A204.1 (cell line): ENCODE data around the gene SPATA33.
"Not testable (repeated sequence)": the region's sequence is repeated elsewhere in the genome, so short reads cannot be mapped to it uniquely, and the experiment has no call there.

ENCODE experiments used
- FAIRE-seq: peaks from 2 replicates; lab custom pipeline; 2012; peaks lifted over from hg19 to GRCh38; lab: Jason Lieb, UNC

SPATA33 gene

DNA sequence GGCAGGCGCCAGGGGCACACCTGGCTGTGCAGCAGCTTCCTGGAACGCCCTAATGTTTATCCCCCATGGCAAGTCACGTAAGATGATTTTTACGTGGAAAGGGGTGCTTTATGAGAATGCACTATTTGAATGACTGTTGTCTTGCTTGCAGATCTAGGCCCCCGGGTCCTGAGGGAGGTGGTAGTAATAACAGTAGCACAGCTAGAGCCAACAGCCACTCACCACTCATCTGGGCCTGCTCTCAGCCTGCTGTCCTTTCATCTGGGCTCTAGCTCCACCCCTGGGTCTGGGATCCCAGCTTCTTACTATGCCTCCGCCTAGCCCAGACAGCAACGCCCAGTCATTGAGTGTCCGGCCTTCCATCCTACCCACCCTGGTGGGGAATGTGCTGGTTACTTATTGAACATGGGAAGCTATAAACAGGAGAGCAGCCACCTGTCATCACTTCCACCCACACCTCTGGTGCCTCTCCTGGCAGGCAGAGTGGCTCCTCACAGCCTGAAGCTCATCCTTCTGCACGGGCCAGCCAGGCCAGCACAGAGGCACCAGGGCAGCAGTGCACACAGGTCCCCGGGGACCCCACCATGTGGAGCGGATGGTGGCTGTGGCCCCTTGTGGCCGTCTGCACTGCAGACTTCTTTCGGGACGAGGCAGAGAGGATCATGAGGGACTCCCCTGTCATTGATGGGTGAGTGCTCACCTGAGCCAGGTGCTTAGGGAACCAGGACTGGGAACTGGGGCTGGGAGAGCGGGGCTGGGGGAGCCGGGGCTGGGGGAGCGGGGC, 27.6 kb upstream of the SPATA33 start:
- FAIRE-seq = no peak

DNA sequence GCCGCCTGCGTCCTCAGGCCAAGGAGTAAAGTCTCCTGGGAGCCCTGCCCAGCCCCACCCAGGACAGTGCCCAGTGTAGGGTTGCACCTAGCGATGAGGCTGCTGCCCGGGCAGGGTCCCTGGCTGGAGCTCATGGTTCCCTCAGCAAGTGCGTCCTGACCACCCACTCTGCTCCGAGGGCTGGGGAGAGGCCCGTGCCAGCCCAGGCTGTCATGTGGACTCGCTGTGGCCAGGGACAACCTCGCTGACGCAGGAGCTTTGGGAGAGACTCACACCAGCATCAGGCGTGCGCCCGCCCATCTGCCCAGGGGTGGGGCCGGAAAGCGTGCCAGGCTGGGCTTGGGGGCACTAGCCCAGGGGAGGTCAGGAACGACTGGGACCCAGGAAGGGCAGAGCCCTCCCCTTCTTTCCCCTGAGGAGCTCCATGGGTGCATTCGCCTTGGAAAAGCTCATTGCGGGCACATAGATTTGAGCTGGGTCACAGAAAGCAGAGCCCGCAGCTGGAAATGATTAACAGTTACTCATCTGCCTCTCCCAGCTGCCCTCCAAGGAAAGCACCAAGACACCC, 24.5 kb upstream of the SPATA33 start:
- FAIRE-seq = no peak

DNA sequence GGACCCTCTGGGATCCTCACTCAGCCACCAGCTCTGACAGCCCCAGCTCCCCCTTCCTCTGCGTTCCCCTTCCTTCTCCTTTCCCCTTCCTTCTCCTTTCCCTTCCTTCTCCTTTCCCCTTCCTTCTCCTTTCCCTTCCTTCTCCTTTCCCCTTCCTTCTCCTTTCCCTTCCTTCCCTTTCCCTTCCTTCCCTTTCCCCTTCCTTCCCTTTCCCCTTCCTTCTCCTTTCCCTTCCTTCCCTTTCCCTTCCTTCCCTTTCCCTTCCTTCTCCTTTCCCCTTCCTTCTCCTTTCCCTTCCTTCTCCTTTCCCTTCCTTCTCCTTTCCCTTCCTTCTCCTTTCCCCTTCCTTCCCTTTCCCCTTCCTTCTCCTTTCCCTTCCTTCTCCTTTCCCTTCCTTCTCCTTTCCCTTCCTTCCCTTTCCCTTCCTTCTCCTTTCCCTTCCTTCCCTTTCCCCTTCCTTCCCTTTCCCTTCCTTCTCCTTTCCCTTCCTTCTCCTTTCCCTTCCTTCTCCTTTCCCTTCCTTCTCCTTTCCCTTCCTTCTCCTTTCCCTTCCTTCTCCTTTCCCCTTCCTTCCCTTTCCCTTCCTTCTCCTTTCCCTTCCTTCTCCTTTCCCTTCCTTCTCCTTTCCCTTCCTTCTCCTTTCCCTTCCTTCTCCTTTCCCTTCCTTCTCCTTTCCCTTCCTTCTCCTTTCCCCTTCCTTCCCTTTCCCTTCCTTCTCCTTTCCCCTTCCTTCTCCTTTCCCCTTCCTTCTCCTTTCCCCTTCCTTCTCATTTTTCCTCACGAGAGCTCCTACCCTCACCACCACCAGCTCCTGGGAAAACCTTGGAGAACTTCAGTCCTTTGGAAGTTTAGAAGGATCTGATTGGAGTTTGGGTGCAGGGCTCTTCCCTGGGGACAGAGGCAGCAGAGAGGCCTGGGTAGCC, 22.9 kb upstream of the SPATA33 start:
- not testable (repeated sequence) for FAIRE-seq

DNA sequence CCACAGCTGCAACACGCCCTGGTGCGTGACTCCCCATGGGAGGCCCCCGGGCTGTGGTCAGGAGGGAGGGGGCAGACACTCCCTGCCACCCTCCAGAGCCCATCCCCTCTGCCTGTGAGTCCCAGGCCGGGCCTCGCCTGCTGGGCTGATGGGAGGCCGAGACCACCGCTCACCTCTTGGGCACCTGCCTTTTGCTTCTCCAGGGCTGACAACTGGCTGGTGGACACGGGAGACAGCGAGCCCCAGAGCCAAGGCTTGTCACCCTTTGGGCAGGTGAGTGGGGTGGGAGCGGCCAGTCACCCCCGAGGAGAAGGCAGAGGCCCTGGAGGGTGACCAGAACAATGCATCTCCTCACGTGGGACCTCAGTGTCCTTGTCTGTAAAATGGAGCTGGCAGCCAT, 21.0 kb upstream of the SPATA33 start:
- no peak for FAIRE-seq

DNA sequence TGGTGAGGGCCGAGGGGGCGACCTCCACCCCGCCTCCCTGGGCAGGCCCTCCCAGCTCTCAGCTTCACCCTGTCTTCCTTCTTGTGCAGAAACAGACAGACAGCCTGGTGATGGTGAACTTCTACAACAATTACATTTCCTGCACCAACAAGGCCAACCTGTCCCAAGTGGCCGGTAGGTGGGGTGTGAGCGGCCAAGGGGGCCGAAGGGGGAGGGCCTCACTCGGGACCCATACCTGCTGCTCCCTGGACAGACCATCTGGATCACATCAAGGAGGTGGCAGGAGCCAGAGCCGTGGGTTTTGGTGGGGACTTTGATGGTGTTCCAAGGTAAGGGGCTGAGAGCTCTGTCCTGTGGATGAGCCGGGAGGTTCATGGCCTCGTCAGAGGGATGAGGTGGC, 20.3 kb upstream of the SPATA33 start:
- FAIRE-seq = no peak

DNA sequence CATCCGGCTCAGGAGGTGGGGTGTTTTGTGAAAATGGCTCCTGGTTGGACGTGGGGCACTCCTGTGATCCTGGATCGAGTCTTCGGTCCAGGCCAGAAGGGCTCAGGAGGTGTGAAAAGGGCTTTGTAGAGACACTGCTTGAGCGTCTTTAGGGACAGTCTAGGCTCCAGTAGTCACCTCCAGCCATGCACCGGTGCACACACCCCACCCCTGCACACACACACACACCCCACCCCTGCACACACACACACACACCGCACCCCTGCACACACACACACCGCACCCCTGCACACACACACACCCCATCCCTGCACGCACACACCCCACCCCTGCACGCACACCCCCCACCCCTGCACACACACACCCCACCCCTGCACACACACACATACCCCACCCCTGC, 19.2 kb upstream of the SPATA33 start:
- no peak for FAIRE-seq

DNA sequence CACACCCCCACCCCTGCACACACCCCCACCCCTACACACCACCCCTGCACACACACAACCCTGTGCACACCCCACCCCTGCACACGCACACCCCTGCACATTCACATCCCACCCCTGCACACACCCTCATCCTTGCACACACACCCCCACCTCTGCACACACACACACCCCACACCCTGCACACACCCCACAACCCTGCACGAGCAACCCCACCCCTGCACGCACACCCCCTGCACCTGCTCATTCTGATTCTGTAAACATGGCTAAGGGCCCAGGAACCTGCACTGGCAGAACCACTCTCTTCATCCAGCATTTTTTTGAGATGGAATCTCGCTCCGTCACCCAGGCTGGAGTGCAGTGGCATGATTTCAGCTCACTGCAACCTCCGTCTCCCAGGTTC, 18.3 kb upstream of the SPATA33 start:
- FAIRE-seq = no peak

DNA sequence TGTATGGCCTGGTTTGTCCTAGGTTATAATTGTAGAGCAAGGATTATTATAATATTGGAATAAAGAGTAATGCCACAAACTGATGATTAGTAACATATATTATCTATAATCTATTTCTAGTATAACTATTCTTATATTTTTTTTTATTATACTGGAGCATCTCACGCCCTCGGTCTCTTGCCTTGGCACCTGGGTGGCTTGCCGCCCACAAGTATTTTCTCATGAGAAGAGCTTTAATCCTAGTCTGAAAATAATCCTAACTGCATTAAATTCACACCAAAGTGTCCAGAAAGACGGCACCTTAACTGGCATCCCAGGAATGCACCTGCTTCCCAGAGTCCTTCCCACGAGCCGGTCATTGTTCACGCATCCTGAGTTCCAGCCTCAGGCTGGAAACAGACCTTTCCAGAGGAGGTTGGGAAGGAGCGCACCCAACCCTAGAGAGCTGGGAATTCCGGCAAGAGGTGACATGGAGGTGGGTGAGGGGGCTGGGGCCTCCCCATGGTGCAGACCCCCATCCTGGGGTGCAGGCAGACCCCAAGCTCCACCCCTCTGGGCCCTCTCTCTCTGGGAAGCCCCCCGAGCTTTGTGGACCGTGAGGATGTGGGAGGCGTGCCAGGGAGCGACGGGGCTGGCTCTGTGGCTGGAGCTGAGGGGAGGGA, 16.0 kb upstream of the SPATA33 start:
- no peak for FAIRE-seq

DNA sequence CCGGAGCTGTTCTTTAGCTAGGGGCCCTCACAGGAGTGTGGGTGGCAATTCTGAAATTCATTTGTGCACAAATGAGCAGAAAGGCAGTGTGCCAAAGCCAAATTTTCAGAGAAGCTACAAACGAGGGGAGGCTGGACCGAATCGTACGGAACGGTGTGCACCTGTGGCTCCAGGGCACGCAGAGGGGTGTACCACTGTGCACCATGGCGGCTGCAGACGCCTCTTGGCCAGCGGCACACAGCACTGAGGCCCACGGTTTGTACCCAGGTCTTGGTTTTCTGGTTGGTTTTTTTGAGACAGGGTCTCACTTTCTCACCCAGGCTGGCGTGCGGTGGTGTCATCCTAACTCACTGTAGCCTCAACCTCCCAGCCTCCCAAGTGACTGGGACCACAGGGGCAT, 15.1 kb upstream of the SPATA33 start:
- FAIRE-seq = no peak

DNA sequence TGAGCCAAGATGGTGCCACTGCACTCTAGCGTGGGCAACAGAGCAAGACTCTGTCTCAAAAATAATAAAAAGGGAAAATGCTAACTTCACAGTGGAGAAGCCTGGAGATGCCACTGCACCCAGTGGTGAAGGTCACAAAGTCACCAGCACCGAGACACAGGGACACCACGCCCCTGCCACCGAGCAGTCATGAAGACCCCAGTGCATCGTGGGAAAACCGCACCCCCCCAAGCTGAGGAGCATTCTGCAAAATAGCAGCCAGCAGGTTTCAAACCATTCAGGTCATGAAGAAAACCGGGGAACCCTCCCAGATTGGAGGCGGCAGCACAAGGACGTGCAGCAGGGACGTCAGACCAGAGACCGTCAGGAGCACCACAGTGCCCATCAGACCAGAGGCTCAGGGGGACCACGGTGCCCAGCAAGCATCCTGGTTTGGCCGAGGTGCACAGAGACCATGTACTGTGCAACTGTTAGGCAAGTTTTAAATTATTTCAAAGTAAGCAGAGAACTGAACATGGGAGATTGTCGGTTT, 13.8 kb upstream of the SPATA33 start:
- no peak for FAIRE-seq

DNA sequence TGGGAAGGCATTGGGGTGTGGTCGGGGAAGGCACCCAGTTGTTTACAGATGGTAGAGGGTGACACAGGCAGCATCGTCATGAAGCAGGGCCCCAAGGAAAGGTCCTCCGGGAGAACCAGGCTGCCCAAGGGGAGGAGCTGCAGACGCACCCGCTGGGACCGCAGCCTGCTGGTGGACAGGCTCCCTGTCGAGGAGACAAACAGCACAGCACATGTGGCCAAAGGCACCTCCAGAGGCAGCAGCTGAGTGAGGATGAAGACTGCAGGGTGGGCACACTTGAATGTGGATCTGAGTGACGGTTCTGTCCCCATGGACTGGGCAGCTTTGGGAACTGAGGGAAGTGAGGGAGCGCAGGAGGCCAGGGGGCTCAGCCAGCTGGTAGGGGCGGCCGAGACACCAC, 12.5 kb upstream of the SPATA33 start:
- no peak for FAIRE-seq

DNA sequence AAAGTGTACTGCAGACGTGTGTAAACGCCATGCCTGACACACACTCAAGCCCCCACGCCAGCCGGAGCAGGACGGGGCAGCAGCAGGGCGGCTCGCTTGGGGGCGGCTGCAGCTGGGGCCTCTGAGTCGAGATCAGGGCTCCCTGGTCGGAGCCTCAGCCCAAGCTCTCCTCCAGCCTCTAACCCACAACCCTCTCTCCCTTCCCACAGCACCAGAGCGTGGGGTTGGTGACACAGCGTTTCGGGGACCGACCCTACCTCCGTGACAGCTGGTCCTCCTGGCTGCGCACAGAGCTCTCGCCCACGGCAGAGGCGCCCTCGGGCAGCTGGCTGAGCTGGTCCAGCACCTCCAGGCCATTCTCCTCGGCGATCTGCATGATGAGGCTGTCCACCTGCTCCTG, 11.4 kb upstream of the SPATA33 start:
- FAIRE-seq = no peak

DNA sequence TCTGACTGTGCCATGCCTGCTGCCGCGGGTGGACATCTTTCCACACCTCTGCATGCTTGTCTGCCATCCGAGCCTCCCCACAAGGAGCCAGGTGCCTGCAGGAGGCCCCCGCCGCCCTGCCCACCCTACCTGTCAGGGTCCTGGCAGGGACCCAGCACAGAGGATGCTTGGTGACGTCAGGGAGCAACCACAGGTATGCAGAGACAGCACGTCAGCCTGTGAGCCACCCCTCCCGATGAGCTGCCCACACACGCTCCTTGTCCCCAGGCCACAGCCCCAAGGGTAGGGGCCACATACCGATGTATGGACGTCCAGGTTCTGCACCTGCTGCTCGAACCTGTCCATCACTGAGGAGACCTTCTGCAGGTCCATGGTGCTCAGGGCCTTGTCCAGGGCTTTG, 10.7 kb upstream of the SPATA33 start:
- no peak for FAIRE-seq

DNA sequence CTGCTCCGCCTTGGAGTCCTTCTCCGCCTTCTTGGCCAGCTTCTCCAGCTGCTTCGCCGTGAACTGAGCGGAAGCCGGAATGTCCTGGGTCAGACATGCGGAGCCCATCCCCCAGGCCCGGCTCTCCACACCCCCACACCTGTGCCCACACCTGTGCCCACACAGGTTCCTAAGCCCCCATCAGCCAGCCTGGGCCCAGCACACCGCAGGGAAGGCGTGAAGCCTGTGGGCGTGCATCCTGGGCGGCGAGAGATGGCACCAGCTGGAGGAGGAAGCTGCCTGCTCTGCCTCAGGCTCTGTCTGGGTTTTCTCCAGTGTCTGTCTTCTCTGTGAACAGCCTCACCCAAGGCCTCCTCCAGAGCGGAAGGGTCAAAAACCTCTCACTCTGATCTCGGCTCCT, 6.1 kb upstream of the SPATA33 start:
- no peak for FAIRE-seq

DNA sequence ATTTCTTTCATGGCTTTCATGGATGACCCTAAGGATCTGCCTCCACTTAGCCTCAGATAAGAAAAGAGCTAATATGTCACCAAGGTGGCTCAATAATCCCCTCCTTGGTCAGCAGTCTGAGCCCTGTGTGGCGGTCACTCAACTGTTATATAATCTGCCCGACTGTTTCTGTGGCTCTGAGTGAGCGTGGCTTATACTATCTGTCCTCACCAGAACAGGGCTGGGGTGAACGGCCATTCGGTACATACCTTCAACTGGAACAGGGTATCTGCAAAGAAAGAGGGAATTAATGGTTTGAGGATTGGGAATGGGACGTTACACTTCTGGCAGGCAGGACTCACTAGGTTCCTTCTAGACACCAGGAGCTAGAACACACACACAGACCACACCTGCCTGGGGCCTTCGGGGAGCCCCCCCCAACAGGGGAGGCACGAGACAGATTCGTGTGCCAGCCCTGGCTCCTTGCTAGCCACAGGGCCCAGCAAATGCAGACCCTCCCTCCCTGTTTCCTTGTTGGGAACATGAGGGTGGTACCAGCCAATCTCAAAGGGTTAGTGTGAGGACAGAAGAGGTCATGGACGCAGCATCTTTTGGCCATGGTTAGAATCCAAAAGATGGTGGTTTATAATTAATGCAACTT, 3.9 kb upstream of the SPATA33 start:
- FAIRE-seq = no peak

DNA sequence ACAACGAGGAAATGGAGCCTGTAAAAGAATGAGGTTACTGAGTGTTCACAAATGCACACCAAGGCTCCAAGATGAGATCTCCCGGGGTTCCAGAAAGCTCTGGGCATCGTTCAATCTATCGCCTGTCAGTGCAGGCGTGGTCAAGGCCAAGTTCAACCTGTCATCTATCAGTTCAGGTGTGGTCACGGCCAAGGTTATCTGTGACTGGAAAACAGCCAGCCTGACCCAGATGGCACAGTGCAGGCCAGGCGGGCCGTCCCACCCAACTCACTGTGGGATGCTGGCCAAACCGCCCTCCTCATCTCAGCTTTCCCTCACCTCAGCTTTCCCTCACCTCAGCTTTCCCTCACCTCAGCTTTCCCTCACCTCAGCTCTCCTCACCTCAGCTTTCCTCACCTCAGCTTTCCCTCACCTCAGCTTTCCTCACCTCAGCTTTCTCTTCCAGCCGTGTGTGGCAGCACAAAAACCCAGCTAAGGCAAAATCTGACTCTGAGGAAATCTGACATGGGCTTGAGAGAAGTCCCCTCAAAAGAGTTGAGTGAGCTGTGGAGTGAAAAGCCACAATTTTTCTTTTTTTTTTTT, 2.5 kb upstream of the SPATA33 start:
- no peak for FAIRE-seq

DNA sequence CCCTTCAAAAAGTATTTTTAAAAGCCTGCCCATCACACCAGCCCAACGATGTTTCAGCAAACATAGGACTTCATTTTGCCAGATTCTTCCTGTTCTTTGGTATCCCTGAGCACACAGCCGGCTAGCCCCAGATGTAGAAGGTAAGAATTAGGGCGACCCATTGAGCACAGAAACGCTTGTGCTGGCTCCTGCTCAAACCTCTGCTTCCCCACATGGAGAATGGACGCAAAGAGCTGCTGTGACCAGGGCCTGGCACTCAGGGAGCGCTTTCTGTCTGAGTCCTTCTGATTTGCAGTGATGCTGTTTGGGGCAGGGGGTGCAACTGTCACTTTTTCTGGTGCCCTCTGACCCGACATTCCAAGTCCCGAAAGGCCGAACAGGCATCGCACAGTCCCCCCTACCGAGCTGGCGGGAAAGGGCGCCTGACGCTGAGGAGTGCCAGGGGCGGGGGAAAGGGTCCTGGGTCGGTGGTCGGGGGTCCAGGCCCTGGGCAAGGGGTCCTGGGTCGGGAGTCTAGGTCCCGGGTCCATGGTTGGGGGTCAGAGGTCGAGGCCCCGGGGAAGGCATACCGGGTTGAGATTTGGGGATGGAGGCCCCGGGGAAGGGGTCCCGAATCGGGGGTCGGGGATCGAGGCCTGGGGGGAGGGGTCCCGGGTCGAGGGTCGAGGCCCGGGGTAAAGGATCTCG, 1.1 kb upstream of the SPATA33 start:
- FAIRE-seq = no peak

DNA sequence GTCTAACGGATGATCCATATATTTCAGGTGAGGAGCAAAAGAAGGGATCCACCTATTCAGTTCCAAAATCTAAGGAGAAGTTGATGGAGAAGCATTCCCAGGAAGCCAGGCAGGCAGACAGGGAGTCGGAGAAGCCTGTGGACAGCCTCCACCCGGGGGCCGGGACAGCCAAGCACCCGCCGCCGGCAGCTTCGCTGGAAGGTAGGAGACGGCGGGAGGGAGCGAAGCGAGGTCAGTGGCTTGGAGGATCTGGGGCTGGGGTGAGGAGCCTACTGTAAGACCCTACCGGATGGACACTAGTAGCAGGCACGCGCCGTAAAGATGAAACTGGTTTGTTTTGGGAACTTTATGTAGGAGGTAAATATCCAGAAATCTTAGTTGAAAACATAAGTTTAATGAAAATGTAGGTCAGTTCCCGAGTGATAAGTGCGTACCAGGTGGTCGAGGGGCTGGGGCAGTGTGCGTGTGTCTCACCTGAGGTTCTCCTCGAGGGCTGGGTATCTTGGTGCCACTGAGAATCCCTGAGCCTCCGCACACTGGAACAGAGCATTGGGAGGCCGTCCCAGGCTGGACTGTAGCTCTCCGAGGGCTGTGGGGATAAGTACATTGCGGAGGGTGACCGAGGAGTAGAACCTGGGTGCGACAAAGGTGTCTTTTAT, 714 bp downstream of the SPATA33 start:
- no peak for FAIRE-seq

DNA sequence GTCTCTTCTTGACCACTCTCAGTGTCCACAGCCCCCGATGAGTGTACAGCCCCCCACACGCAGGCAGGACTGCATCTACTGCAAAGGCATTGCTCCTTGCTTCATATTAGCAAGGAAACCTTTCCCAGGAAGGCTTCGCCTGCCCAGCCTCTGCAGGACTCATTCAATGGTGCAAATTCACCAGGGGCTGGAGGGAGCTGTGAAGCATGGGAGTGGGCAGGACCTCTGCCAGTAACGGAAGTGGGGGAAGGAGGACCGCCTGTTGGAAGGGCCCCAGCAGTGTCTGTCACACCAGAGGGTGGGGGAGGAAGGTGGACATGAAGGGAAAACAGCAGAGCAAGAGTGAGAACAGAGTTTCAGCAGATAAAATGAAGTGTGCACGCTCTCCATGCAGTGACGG, 2.5 kb downstream of the SPATA33 start:
- no peak for FAIRE-seq

DNA sequence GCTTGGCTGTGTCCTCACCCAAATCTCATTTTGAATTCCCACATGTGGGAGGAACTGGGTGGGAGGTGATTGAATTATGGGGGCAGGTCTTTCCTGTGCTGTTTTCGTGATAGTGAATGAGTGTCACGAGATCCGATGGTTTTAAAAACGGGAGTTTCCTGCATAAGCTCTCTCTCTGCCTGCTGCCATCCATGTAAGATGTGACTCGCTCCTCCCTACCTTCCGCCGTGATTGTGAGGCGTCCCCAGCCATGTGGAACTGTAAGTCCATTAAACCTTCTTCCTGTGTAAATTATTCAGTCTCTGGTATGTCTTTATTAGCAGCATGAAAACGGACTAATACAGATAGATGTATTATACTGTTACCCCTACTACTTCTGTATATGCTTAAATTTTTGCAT, 3.6 kb downstream of the SPATA33 start:
- FAIRE-seq = no peak
